ENCODE results near the gene LCE1E. TPM values are rescaled to one million over a fixed set of nuclear protein-coding genes. Genes with fewer than 3 reads are reported as not detected.

The LCE1E gene
- total RNA-seq, 5 donors from 2014 or later (not counting 1 experiment from before 2014, with no cell fraction given): not detected

DNA sequence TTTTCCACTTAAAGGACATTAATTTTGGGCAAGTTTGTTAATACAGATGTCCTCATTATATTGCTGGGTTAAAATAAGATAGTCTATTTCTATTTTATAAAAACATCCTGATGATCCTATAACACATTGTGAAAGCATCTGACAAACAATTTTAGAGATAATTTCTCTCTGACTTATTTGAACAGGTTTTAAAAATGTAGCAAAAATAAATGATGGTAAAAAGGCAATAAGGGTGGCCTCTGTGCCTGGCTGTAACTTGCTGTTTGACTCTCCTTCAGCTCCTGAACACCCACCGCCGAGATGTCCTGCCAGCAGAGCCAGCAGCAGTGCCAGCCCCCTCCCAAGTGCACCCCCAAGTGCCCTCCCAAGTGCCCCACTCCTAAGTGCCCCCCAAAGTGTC is 41.1 kb downstream of the LCE1E start, which contains the start of gene LCE1A:
Gene LCE1A, plus strand, starts transcription at position 301 of the 400 bp plus-strand sequence. Its CDS starts 0 bp downstream, at position 301.
- H3K27me3 Mint-ChIP-seq: peaks cover 39 to 47% of the 10 kb centered on the region in 2 donors
- Histone ChIP-seq H3K4me1 (ENCODE audit: control insufficient read depth in 1 of 2, extremely low read depth in 1 of 2, insufficient read depth in 2 of 2, low read length in 2 of 2) (no peaks in the 10 kb centered on the region), H3K4me3 (ENCODE audit: control insufficient read depth in 1 of 2, extremely low read depth in 1 of 2, low read length in 1 of 2) (no peak within 1 kb of the TSS), H3K27me3 (replicated peaks in 1 of 2; ENCODE audit: control insufficient read depth in 2 of 2, extremely low read depth in 1 of 2, insufficient read depth in 2 of 2, low read length in 1 of 2) (peaks cover 0 to 16% of the 10 kb centered on the region in 2 experiments), H3K9me3 (no peaks in the 10 kb centered on the region), H3K36me3 (ENCODE audit: control insufficient read depth in 2 of 2, extremely low read depth in 1 of 2, insufficient read depth in 1 of 2, low read length in 1 of 2) (no peaks in the 10 kb centered on the region), H3K27ac (ENCODE audit: low read length) (no peak within 1 kb of the TSS)
- no peaks in the 10 kb centered on the region for H3K4me1 Mint-ChIP-seq
- peaks cover 0 to 5% (median 0%) of the 10 kb centered on the region in 3 donors for H3K9me3 Mint-ChIP-seq
- H3K4me3 Mint-ChIP-seq: no peak within 1 kb of the TSS
- POLR2A ChIA-PET: no interaction called here
- 56% methylated on average over 2 of the region's 2 CpGs for WGBS (ENCODE audit: insufficient coverage)
- no peak within 1 kb of the TSS for H3K27ac Mint-ChIP-seq
- H3K36me3 Mint-ChIP-seq: no peaks in the 10 kb centered on the region
- DNase-seq (no peak), ATAC-seq (replicated peaks in 1 of 4) (no peak)
- CTCF ChIA-PET: no interaction called here

- Histone ChIP-seq H3K4me3 (ENCODE audit: control insufficient read depth in 1 of 2, extremely low read depth in 1 of 2, low read length in 1 of 2) (no peak overlapping the region), H3K27ac (ENCODE audit: low read length) (no peak overlapping the region), H3K36me3 (ENCODE audit: control insufficient read depth in 2 of 2, extremely low read depth in 1 of 2, insufficient read depth in 1 of 2, low read length in 1 of 2) (no peaks in the 10 kb centered on the region), H3K4me1 (ENCODE audit: control insufficient read depth in 1 of 2, extremely low read depth in 1 of 2, insufficient read depth in 2 of 2, low read length in 2 of 2) (no peaks in the 10 kb centered on the region), H3K9me3 (no peaks in the 10 kb centered on the region), H3K27me3 (replicated peaks in 1 of 2; ENCODE audit: control insufficient read depth in 2 of 2, extremely low read depth in 1 of 2, insufficient read depth in 2 of 2, low read length in 1 of 2) (no peaks in the 10 kb centered on the region)
- CTCF ChIA-PET: no interaction called here
- DNase-seq: no peak
- no peak for ATAC-seq (replicated peaks in 1 of 4)
- POLR2A ChIA-PET: no interaction called here
- Mint-ChIP-seq H3K27ac (no peak overlapping the region), H3K9me3 (no peaks in the 10 kb centered on the region), H3K4me1 (no peaks in the 10 kb centered on the region), H3K4me3 (no peak overlapping the region), H3K36me3 (no peaks in the 10 kb centered on the region), H3K27me3 (peaks cover 4 to 22% of the 10 kb centered on the region in 2 donors)
- WGBS (ENCODE audit: insufficient coverage): no CpG with 5 or more reads among the region's 2 CpGs
Observed at GRCh38 chr1:152836870-152837269, 50.8 kb downstream of the LCE1E start.

Other genes with a start within 250 kb of the LCE1E start
- gene LCE3E, start 219.5 kb upstream of the LCE1E start, total RNA-seq: not detected
- gene LCE3D, start 205.7 kb upstream of the LCE1E start, total RNA-seq: not detected
- gene LCE3C, start 186.0 kb upstream of the LCE1E start, total RNA-seq: not detected
- gene LCE3B, start 172.4 kb upstream of the LCE1E start, total RNA-seq: not detected
- not detected for gene LCE3A, start 163.2 kb upstream of the LCE1E start, total RNA-seq
- gene LCE2D, start 122.9 kb upstream of the LCE1E start, total RNA-seq: not detected
- gene LCE2C, start 111.0 kb upstream of the LCE1E start, total RNA-seq: not detected
- gene LCE2B, start 100.1 kb upstream of the LCE1E start, total RNA-seq: not detected
- not detected for gene LCE2A, start 87.9 kb upstream of the LCE1E start, total RNA-seq
- gene LCE4A, start 78.1 kb upstream of the LCE1E start, total RNA-seq: not detected
- gene KPRP, start 28.2 kb upstream of the LCE1E start, total RNA-seq: not detected
- not detected for gene LCE1F, start 11.1 kb upstream of the LCE1E start, total RNA-seq
- not detected for gene LCE1D, start 10.5 kb downstream of the LCE1E start, total RNA-seq
- gene LCE1C, start 20.4 kb downstream of the LCE1E start, total RNA-seq: not detected
- gene LCE1B, start 25.7 kb downstream of the LCE1E start, total RNA-seq: not detected
- not detected for gene LCE1A, start 41.2 kb downstream of the LCE1E start, total RNA-seq
- gene LCE6A, start 56.6 kb downstream of the LCE1E start, total RNA-seq: not detected
- not detected for gene LCE7A, start 73.7 kb downstream of the LCE1E start, total RNA-seq
- gene SMCP, start 92.1 kb downstream of the LCE1E start, total RNA-seq: not detected
- gene IVL, start 122.3 kb downstream of the LCE1E start, total RNA-seq: not detected
- not detected for gene SPRR5, start 160.9 kb downstream of the LCE1E start, total RNA-seq
- not detected for gene SPRR4, start 184.4 kb downstream of the LCE1E start, total RNA-seq
- gene SPRR1A, start 197.8 kb downstream of the LCE1E start, total RNA-seq: not detected
- not detected for gene SPRR3, start 215.5 kb downstream of the LCE1E start, total RNA-seq
- not detected for gene SPRR1B, start 244.9 kb downstream of the LCE1E start, total RNA-seq